C4-2B (cell line): Measurements from ENCODE around the gene PACSIN2.

Experiments
- CTCF ChIP-seq: fragments of 450-650 bp; conservative IDR thresholded peaks from 2 replicates; pipeline ENCODE4 v1.5.1; 2017; ENCODE audit warnings: mild to moderate bottlenecking
- ZFX ChIP-seq: fragments of 450-650 bp; IDR thresholded peaks from 2 replicates; pipeline ENCODE4 v1.6.1; 2017

- no peak for TF ChIP-seq CTCF
- TF ChIP-seq ZFX: no peak
Measured at GRCh38 chr22:42957544-42957943, 57.4 kb downstream of the PACSIN2 start.
